Hepatocyte (in vitro differentiated cells): ENCODE measurements around the gene CFAP298.

Experiments used
- CTCF ChIP-seq: fragments of 200-600 bp; sonication (generic); IDR thresholded peaks from 2 replicates; pipeline ENCODE4 v1.5.1; 2016; ENCODE audit warnings: antibody characterized with exemption, mild to moderate bottlenecking; ENCODE audit not compliant: poor library complexity
- EZH2 ChIP-seq: fragments of 200-600 bp; sonication (generic); IDR thresholded peaks from 2 replicates; pipeline ENCODE4 v1.6.1; 2016; ENCODE audit warnings: antibody characterized with exemption, mild to moderate bottlenecking, borderline replicate concordance
- EZH2phosphoT487 ChIP-seq: fragments of 200-600 bp; sonication (generic); IDR thresholded peaks from one replicate; pipeline ENCODE4 v1.6.1; 2018; ENCODE audit warnings: antibody characterized with exemption, mild to moderate bottlenecking, low read depth, moderate library complexity; ENCODE audit not compliant: unreplicated experiment, severe bottlenecking

DNA sequence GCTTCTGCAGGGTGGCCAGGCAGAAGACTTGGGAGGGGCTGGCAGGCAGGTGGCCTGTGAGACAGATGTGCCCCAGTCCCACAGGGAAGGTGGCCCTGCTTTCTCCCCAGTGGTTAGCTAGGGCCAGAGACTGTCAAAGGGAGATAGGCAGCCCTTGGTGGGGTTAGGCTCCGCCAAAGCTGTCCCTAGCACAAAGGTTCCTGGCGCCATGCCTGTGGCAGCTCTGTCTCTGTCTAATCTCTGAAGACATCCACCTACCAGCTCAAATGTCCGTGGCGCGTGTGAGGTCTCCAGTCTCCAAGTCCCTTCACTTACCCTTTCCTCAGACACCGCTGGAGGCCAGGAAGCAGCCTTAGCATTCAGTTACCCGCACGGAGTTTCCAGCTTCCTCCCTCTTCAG, 44.6 kb downstream of the CFAP298 start:
- TF ChIP-seq CTCF (no peak), EZH2 (no peak), EZH2phosphoT487 (no peak)
